Body of pancreas (tissue), 4 donors: ENCODE results near the gene BRCA1. TPM values are rescaled to one million over a fixed set of nuclear protein-coding genes. Genes with fewer than 3 reads are reported as not detected.
"Not testable (repeated sequence)": the region's sequence is repeated elsewhere in the genome, so short reads cannot be mapped to it uniquely, and the experiment has no call there.

ENCODE experiments used
- ATAC-seq: fragments of 150-250 bp; one replicate; pipeline ENCODE4 v1.9.1; 2016
- DNase-seq, 4 donors: peaks; one replicate each; pipeline ENCODE4 v3.0.0-alpha.2; 2019
- H3K27ac ChIP-seq, 4 donors: fragments of 200-600 bp; sonication (generic); 1 replicate in 3 of 4; 2 replicates in 1 of 4; pipeline versions ENCODE4 v1.5.1 to v1.6.1; 2016 to 2019; ENCODE audit warnings: mild to moderate bottlenecking in 1 of 4, mixed read lengths in 1 of 4, moderate library complexity in 1 of 4
- H3K27me3 ChIP-seq, 2 donors: fragments of 200-600 bp; sonication (generic); one replicate each; pipeline ENCODE4 v1.6.0; 2016; ENCODE audit warnings: mild to moderate bottlenecking in 1 of 2
- H3K36me3 ChIP-seq, 2 donors: fragments of 200-600 bp; sonication (generic); replicated peaks in 1 of 2; 2 replicates each; pipeline ENCODE4 v1.5.1; 2016; ENCODE audit warnings: low read depth in 2 of 2; ENCODE audit not compliant: insufficient read depth in 1 of 2
- H3K4me1 ChIP-seq: fragments of 200-600 bp; sonication (generic); one replicate; pipeline ENCODE4 v1.6.0; 2016
- H3K4me3 ChIP-seq, 2 donors: fragments of 200-600 bp; sonication (generic); 1 replicate in 1 of 2; 2 replicates in 1 of 2; pipeline ENCODE4 v1.5.1; 2016 to 2019
- H3K9me3 ChIP-seq, 3 donors: fragments of 200-600 bp; sonication (generic); 1 replicate in 2 of 3; 2 replicates in 1 of 3; pipeline ENCODE4 v1.5.1; 2016
- CTCF ChIP-seq, 7 experiments: fragments of 450-650 bp in 4 of 7; fragments of 200-600 bp in 3 of 7; sonication (generic) in 3 of 7; IDR thresholded peaks; one replicate each; pipeline ENCODE4 v1.5.1; 2016 to 2019; ENCODE audit warnings: antibody characterized with exemption in 7 of 7
- POLR2A ChIP-seq, 3 donors: fragments of 450-650 bp; IDR thresholded peaks; one replicate each; pipeline ENCODE4 v1.6.1; 2016; ENCODE audit warnings: antibody characterized with exemption in 3 of 3, mild to moderate bottlenecking in 2 of 3
- WGBS, 2 donors: methylation state at CpG; one replicate each; pipeline ENCODE4 v1.1.5; 2017; 5-methylcytosine and 5-hydroxymethylcytosine counted together
- intact Hi-C: fragments of 100-400 bp; cut with DNase I; formaldehyde crosslinking; loops from one replicate; pipeline ENCODE4 v1.15.1; 2023
- total RNA-seq, 2 donors: library from RNA; depleted of rRNA; stranded (reverse); fragments of >200 nt; gene quantifications; one replicate each; pipeline ENCODE4 v1.1.0, GENCODE V29; 2016

The BRCA1 gene
- total RNA-seq, 2 donors from 2014 or later: 2.6 to 7.6 TPM

DNA sequence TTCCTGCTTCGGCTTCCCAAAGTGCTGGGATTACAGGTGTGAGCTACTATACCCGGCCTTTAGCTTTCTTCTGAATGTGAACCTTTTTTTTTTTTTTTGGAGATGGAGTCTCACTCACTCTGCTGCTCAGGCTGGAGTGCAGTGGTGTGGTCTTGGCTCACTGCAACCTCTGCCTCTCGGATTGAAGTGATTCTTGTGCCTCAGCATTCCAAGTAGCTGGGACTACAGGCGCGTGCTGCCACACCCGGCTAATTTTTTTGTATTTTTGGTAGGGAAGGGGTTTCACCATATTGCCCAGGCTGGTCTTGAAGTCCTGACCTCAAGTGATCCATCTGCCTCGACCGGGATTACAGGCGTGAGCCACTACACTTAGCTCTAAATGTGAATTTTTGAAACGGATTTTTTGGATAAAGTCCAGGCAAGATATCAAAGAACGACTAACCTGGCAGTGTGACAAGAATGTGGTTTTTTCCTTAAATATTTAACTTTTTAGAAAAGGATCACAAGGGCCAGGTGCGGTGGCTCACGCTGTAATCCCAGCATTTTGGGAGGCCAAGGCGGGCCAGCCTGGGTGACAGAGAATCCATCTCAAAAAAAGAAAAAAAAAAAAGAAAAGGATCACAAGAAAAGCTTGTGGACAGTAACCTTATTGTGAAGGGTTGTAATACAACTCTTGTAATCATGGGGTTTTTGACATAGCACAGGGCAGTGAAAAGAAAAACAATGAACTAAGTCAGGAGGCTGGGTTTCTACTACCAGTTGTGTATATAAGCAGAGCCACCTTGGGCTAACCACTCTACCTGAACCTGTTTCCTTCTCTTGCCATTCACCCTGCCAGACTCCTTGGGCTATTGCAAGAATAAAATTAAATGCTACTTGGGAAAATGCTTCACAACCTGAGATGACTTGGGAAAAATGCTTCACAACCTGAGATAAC, 6.2 kb downstream of the BRCA1 start:
- WGBS, 2 donors: 33 to 47% methylated on average over 14 of the region's 14 CpGs
- Histone ChIP-seq H3K27ac (peak overlapping the region in 3 of 4 donors; percentile 34 to 69 (median 62)), H3K36me3 (no peaks in the 10 kb centered on the region), H3K9me3 (no peaks in the 10 kb centered on the region), H3K4me3 (no peak overlapping the region), H3K4me1 (peaks cover 15% of the 10 kb centered on the region), H3K27me3 (no peaks in the 10 kb centered on the region)
- ATAC-seq (peak; percentile 41), DNase-seq (no peak)
- TF ChIP-seq CTCF (IDR thresholded peaks at IDR 0.05): no peak
- no peak for TF ChIP-seq POLR2A (IDR thresholded peaks at IDR 0.05)
- intact Hi-C loops: no loop called here

- peaks cover 9% of the 10 kb centered on the region for H3K4me1 ChIP-seq
- no peak for TF ChIP-seq CTCF (IDR thresholded peaks at IDR 0.05)
- TF ChIP-seq POLR2A (IDR thresholded peaks at IDR 0.05): no peak
- H3K36me3 ChIP-seq: no peaks in the 10 kb centered on the region
- no peak overlapping the region for H3K27ac ChIP-seq
- DNase-seq: no peak
- 35 to 50% methylated on average over 2 of the region's 2 CpGs for WGBS, 2 donors
- ATAC-seq: peak; percentile 33
- no peak overlapping the region for H3K4me3 ChIP-seq
- intact Hi-C loops: no loop called here
- H3K9me3 ChIP-seq: no peaks in the 10 kb centered on the region
- no peaks in the 10 kb centered on the region for H3K27me3 ChIP-seq
Observed at GRCh38 chr17:43114151-43114552, 11.0 kb downstream of the BRCA1 start.

GRCh38 chr17:43106552-43106951, 18.6 kb downstream of the BRCA1 start:
- Histone ChIP-seq H3K4me1 (no peaks in the 10 kb centered on the region), H3K4me3 (no peak overlapping the region), H3K36me3 (no peaks in the 10 kb centered on the region), H3K27me3 (no peaks in the 10 kb centered on the region), H3K27ac (no peak overlapping the region), H3K9me3 (no peaks in the 10 kb centered on the region)
- intact Hi-C loops: no loop called here
- WGBS, 2 donors: 96 to 97% methylated on average over 1 of the region's 1 CpG
- DNase-seq (no peak), ATAC-seq (no peak)
- no peak for TF ChIP-seq CTCF (IDR thresholded peaks at IDR 0.05)
- TF ChIP-seq POLR2A (IDR thresholded peaks at IDR 0.05): no peak

- H3K36me3 ChIP-seq: no peaks in the 10 kb centered on the region
- no peak overlapping the region for H3K27ac ChIP-seq
- no peaks in the 10 kb centered on the region for H3K27me3 ChIP-seq
- no peak for ATAC-seq
- H3K9me3 ChIP-seq: no peaks in the 10 kb centered on the region
- no peak for TF ChIP-seq POLR2A (IDR thresholded peaks at IDR 0.05)
- TF ChIP-seq CTCF (IDR thresholded peaks at IDR 0.05): no peak
- DNase-seq: no peak
- H3K4me3 ChIP-seq: no peak overlapping the region
- no peaks in the 10 kb centered on the region for H3K4me1 ChIP-seq
- intact Hi-C loops: no loop called here
Observed at GRCh38 chr17:43105146-43105545, 20.0 kb downstream of the BRCA1 start.

DNA sequence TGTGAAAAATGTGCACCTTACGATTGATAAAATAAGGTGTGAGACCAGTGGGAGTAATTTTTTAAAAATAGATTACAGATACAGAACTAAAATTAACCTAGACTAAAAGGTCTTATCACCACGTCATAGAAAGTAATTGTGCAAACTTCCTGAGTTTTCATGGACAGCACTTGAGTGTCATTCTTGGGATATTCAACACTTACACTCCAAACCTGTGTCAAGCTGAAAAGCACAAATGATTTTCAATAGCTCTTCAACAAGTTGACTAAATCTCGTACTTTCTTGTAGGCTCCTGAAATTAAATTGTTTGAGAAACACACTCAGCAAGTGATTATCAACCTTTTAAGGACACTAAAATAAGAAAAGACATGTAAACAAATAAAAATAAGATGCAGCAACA, 20.5 kb downstream of the BRCA1 start:
- no peaks in the 10 kb centered on the region for H3K4me1 ChIP-seq
- ATAC-seq: no peak
- intact Hi-C loops: no loop called here
- DNase-seq: no peak
- H3K27me3 ChIP-seq: no peaks in the 10 kb centered on the region
- WGBS, 2 donors: 73 to 80% methylated on average over 3 of the region's 3 CpGs
- H3K27ac ChIP-seq: no peak overlapping the region
- H3K36me3 ChIP-seq: no peaks in the 10 kb centered on the region
- H3K4me3 ChIP-seq: no peak overlapping the region
- no peak for TF ChIP-seq CTCF (IDR thresholded peaks at IDR 0.05)
- TF ChIP-seq POLR2A (IDR thresholded peaks at IDR 0.05): no peak
- no peaks in the 10 kb centered on the region for H3K9me3 ChIP-seq

DNA sequence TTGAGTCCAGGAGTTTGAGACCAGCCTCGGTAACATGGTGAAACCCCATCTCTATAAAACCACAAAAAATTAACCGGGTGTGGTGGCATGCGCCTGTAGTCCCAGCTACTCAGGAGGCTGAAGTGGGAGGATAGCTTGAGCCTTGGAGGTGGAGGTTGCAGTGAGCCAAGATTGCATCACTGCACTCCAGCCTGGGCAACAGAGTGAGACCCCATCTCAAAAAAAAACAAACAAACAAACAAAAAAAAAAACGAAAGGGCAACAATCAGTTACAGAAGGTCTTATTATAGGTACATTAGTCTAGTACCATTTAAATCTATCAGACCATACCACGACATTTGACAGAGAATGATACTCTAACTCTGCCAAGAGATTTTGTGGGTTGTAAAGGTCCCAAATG, 29.8 kb downstream of the BRCA1 start:
- 79 to 86% methylated on average over 5 of the region's 5 CpGs for WGBS, 2 donors
- intact Hi-C loops, H3K4me3 ChIP-seq, H3K27ac ChIP-seq, ATAC-seq, H3K9me3 ChIP-seq, H3K4me1 ChIP-seq, H3K27me3 ChIP-seq, H3K36me3 ChIP-seq, DNase-seq: not testable (repeated sequence)
